CD4-positive, CD25-positive, alpha-beta regulatory T cell (primary cell): ENCODE results near the gene HHAT. TPM values are rescaled to one million over a fixed set of nuclear protein-coding genes. Genes with fewer than 3 reads are reported as not detected.

Experiments used
- ATAC-seq, 2 donors: fragments of 150-1000 bp; cut with Tn5 transposase; one replicate each; pipeline ENCODE4 v1.10.0; 2021; ENCODE audit warnings: low read depth in 2 of 2, moderate number of reproducible peaks in 2 of 2, moderate library complexity in 1 of 2
- DNase-seq, 3 donors: peaks; one replicate each; pipeline versions ENCODE4 v3.0.0 to v3.0.0-alpha.2; 2012 to 2022; ENCODE audit warnings: mixed read lengths in 1 of 3
- H3K27ac ChIP-seq: one replicate; pipeline ENCODE4 v1.7.0; 2013; ENCODE audit warnings: mild to moderate bottlenecking, low read length; ENCODE audit not compliant: insufficient read depth, poor library complexity, severe bottlenecking
- H3K27me3 ChIP-seq: one replicate; pipeline ENCODE4 v1.7.0; 2013; ENCODE audit warnings: low read length; ENCODE audit not compliant: control insufficient read depth, insufficient read depth
- H3K36me3 ChIP-seq: one replicate; pipeline ENCODE4 v1.7.0; 2013; ENCODE audit warnings: mild to moderate bottlenecking, low read length, moderate library complexity; ENCODE audit not compliant: control insufficient read depth, insufficient read depth
- H3K4me1 ChIP-seq: 2 replicates; pipeline ENCODE4 v1.7.0; 2013; ENCODE audit warnings: mild to moderate bottlenecking, low read length; ENCODE audit not compliant: insufficient read depth, control insufficient read depth, poor library complexity, severe bottlenecking
- H3K4me3 ChIP-seq: one replicate; pipeline ENCODE4 v1.7.0; 2013; ENCODE audit warnings: low read depth, mild to moderate bottlenecking, low read length, moderate library complexity
- H3K9me3 ChIP-seq, 2 experiments: 1 replicate in 1 of 2; 2 replicates in 1 of 2; pipeline ENCODE4 v1.7.0; 2013; ENCODE audit warnings: low read length in 2 of 2, mild to moderate bottlenecking in 1 of 2, moderate library complexity in 1 of 2; ENCODE audit not compliant: control insufficient read depth in 2 of 2
- H3K27ac Mint-ChIP-seq, 3 donors: one replicate each; pipeline ENCODE4 v1.8.0; 2020 to 2022; ENCODE audit warnings: mild to moderate bottlenecking in 3 of 3, mixed read lengths in 3 of 3, moderate library complexity in 2 of 3
- H3K27me3 Mint-ChIP-seq: one replicate; pipeline ENCODE4 v1.8.0; 2022; ENCODE audit warnings: mild to moderate bottlenecking, mixed read lengths
- H3K36me3 Mint-ChIP-seq: one replicate; pipeline ENCODE4 v1.8.0; 2020; ENCODE audit warnings: mixed read lengths
- H3K4me1 Mint-ChIP-seq, 4 donors: one replicate each; pipeline ENCODE4 v1.8.0; 2020 to 2022; ENCODE audit warnings: mixed read lengths in 4 of 4, mild to moderate bottlenecking in 1 of 4
- H3K4me3 Mint-ChIP-seq, 4 donors: one replicate each; pipeline ENCODE4 v1.8.0; 2020 to 2022; ENCODE audit warnings: mild to moderate bottlenecking in 4 of 4, mixed read lengths in 4 of 4, moderate library complexity in 3 of 4
- H3K9me3 Mint-ChIP-seq, 7 donors: one replicate each; pipeline ENCODE4 v1.8.0; 2020 to 2022; ENCODE audit warnings: mixed read lengths in 7 of 7, mild to moderate bottlenecking in 3 of 7, moderate library complexity in 2 of 7
- polyA plus RNA-seq, 4 donors: library from polyadenylated mRNA; unstranded; fragments of 300-500 nt; fragmentation: Illumina TruSeq; gene quantifications; one replicate each; pipeline ENCODE4 v1.2.3, GENCODE V29; 2021
- total RNA-seq: library from RNA; stranded (reverse); gene quantifications from one replicate; pipeline ENCODE4 v1.2.3, GENCODE V29; 2022

The HHAT gene
- total and polyA plus RNA-seq, 5 donors from 2014 or later: 1.4 to 6.0 (median 2.0) TPM

DNA sequence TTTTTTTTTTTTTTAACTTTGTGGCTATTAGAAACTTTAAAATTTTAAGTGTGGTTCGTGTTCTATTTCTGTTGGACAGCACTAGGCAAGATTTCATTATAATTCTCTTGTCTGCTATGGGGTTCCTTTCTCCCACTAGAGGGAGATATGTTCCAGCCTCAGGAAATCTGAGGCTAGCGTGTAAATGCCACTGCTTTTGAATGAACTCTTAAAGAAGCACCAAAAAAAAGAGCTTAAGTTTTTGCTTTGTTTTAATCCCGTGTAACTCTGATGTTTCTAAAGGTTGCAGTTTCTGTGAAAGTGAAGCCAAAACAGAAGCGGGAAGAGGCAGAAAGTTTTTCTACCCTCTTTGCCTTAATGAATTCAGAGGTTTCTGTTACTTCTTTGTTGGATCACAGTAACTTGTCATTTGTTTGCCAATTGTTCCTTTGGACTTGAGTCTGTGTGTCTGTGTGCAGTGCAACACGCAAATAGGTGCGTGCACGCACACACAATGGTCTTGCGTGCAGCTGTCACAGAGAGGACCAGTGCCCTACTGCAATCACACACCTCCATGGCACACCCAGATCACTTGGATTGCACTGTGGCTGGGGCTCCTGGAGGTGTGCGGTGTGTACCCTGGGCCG is 32.3 kb downstream of the HHAT start:
- no peak overlapping the region for H3K4me3 Mint-ChIP-seq
- H3K36me3 Mint-ChIP-seq: no peaks in the 10 kb centered on the region
- Histone ChIP-seq H3K27ac (no peak overlapping the region), H3K9me3 (no peaks in the 10 kb centered on the region), H3K36me3 (no peaks in the 10 kb centered on the region), H3K27me3 (no peaks in the 10 kb centered on the region), H3K4me3 (no peak overlapping the region), H3K4me1 (no peaks in the 10 kb centered on the region)
- DNase-seq (peak in 1 of 3 donors; percentile 18), ATAC-seq (no peak)
- peaks cover 0 to 3% (median 0%) of the 10 kb centered on the region in 7 donors for H3K9me3 Mint-ChIP-seq
- H3K27me3 Mint-ChIP-seq: peaks cover 14% of the 10 kb centered on the region
- H3K4me1 Mint-ChIP-seq: no peaks in the 10 kb centered on the region
- no peak overlapping the region for H3K27ac Mint-ChIP-seq

DNA sequence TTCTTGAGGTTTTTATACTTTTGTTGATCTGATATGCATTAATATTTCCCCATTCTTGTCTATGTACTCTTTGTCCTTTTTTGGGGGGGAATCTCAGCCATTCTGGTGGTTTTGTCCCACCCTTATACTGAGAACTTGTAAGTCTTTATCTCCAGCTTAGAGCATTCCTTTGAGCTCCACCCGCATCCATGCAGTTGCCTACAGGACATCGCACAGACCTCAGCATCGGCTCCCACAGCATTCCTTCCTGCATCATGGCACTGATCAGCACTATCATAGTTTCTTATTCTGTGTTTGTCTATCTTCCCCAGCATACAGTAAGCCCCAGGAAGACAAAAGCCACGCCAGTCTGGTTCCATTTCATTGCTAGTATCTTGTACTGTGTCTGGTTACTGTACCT is 33.0 kb downstream of the HHAT start:
- no peaks in the 10 kb centered on the region for H3K9me3 ChIP-seq
- Mint-ChIP-seq H3K27me3 (peaks cover 14% of the 10 kb centered on the region), H3K27ac (no peak overlapping the region), H3K36me3 (no peaks in the 10 kb centered on the region), H3K9me3 (peaks cover 0 to 3% (median 0%) of the 10 kb centered on the region in 7 donors), H3K4me3 (no peak overlapping the region), H3K4me1 (no peaks in the 10 kb centered on the region)
- H3K36me3 ChIP-seq: no peaks in the 10 kb centered on the region
- H3K4me3 ChIP-seq: no peak overlapping the region
- H3K27me3 ChIP-seq: no peaks in the 10 kb centered on the region
- no peak overlapping the region for H3K27ac ChIP-seq
- ATAC-seq: no peak
- DNase-seq: no peak
- no peaks in the 10 kb centered on the region for H3K4me1 ChIP-seq

DNA sequence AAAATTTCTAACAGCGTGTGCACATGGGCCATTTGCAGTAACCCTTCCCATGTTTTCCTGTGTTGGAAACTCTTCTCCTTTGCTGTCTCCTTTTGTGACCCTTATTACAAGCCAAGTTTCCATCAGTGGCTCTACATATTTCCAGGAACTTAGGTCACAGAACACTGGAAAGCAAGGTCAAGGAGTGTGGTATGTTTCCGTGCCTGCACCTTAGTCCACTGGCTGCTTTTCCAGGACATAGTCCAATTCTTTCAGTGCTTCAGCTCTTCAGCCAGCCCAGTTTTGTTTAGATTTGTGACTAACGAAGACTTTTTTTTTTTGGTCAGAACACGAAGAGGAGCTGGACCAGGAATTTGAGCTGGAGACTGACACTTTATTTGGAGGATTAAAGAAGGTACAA is 33.8 kb downstream of the HHAT start:
- H3K36me3 ChIP-seq: no peaks in the 10 kb centered on the region
- no peak overlapping the region for H3K4me3 ChIP-seq
- Mint-ChIP-seq H3K27me3 (peaks cover 14% of the 10 kb centered on the region), H3K36me3 (no peaks in the 10 kb centered on the region), H3K9me3 (no peaks in the 10 kb centered on the region), H3K4me1 (no peaks in the 10 kb centered on the region), H3K4me3 (no peak overlapping the region), H3K27ac (no peak overlapping the region)
- H3K9me3 ChIP-seq: no peaks in the 10 kb centered on the region
- ATAC-seq: no peak
- H3K27me3 ChIP-seq: no peaks in the 10 kb centered on the region
- no peaks in the 10 kb centered on the region for H3K4me1 ChIP-seq
- DNase-seq: no peak
- H3K27ac ChIP-seq: no peak overlapping the region

DNA sequence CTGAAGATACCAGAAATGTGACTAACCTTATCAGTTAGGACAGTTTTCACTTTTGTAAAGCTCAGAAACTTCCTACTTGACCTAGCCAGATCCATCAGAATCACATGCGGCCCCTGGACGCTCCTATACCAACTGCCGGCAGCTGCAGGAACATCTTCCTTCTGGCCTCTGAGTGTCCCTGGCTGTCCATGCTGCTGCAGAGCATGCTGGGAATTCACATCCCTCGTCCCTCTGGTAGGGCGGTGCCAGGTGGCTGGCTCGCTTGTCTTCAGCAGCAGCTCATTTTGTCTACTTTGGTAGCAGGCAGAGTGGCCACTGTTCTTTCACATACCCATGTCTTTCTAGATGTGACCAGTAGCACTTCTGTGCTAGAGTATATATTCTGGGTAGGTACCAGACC is 34.4 kb downstream of the HHAT start:
- H3K4me3 Mint-ChIP-seq: no peak overlapping the region
- H3K9me3 Mint-ChIP-seq: no peaks in the 10 kb centered on the region
- Histone ChIP-seq H3K27ac (no peak overlapping the region), H3K36me3 (no peaks in the 10 kb centered on the region), H3K4me1 (no peaks in the 10 kb centered on the region), H3K9me3 (no peaks in the 10 kb centered on the region), H3K27me3 (no peaks in the 10 kb centered on the region), H3K4me3 (no peak overlapping the region)
- ATAC-seq (no peak), DNase-seq (no peak)
- peaks cover 14% of the 10 kb centered on the region for H3K27me3 Mint-ChIP-seq
- no peaks in the 10 kb centered on the region for H3K4me1 Mint-ChIP-seq
- no peak overlapping the region for H3K27ac Mint-ChIP-seq
- H3K36me3 Mint-ChIP-seq: no peaks in the 10 kb centered on the region

DNA sequence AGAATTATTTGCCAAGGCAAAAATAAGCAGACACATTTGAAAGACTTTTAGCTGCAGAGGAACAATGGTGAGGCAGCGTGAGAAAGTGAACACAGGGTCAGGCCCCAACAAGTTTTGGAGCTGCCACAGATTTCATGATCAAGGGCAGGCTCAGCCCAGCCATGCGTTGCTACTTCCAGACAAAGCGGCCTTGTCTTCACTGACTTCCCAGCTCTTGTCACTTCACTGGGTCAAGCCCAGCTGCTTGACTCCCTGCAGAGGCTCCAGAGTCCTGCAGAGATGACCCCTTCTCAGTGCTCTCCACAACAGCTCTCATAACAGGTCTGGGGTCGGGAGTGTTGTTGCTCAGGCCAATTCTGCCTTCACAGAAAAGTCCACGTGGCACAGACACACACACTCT is 35.8 kb downstream of the HHAT start:
- Histone ChIP-seq H3K4me1 (no peaks in the 10 kb centered on the region), H3K4me3 (no peak overlapping the region), H3K27ac (no peak overlapping the region), H3K9me3 (no peaks in the 10 kb centered on the region), H3K27me3 (no peaks in the 10 kb centered on the region), H3K36me3 (no peaks in the 10 kb centered on the region)
- ATAC-seq: no peak
- H3K27me3 Mint-ChIP-seq: peaks cover 10% of the 10 kb centered on the region
- no peak for DNase-seq
- no peaks in the 10 kb centered on the region for H3K36me3 Mint-ChIP-seq
- no peaks in the 10 kb centered on the region for H3K4me1 Mint-ChIP-seq
- no peak overlapping the region for H3K4me3 Mint-ChIP-seq
- H3K27ac Mint-ChIP-seq: no peak overlapping the region
- no peaks in the 10 kb centered on the region for H3K9me3 Mint-ChIP-seq

DNA sequence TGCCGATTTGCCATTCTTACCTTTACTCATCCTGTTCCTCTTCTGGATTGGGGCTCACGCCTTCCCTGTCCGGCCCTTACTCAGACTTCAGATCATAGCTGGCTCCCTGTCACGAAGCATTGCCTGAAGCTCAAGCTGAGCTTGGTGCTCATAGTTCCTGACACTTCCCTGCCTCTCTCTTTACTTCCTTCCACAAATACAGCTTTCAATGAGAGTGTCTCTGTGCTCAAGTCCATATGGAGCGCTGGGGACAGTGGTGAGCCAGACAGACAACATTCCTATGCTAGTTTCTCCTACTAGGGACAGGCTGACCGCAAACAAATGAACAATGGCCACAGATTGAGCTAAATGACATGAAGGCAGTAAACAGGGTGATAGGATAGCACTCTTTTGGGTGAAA is 38.1 kb downstream of the HHAT start:
- no peak for DNase-seq
- H3K27ac ChIP-seq: no peak overlapping the region
- Mint-ChIP-seq H3K4me1 (no peaks in the 10 kb centered on the region), H3K9me3 (no peaks in the 10 kb centered on the region), H3K27me3 (no peaks in the 10 kb centered on the region), H3K36me3 (no peaks in the 10 kb centered on the region), H3K4me3 (no peak overlapping the region), H3K27ac (no peak overlapping the region)
- H3K4me1 ChIP-seq: no peaks in the 10 kb centered on the region
- H3K36me3 ChIP-seq: no peaks in the 10 kb centered on the region
- H3K9me3 ChIP-seq: no peaks in the 10 kb centered on the region
- H3K27me3 ChIP-seq: no peaks in the 10 kb centered on the region
- ATAC-seq: no peak
- no peak overlapping the region for H3K4me3 ChIP-seq

DNA sequence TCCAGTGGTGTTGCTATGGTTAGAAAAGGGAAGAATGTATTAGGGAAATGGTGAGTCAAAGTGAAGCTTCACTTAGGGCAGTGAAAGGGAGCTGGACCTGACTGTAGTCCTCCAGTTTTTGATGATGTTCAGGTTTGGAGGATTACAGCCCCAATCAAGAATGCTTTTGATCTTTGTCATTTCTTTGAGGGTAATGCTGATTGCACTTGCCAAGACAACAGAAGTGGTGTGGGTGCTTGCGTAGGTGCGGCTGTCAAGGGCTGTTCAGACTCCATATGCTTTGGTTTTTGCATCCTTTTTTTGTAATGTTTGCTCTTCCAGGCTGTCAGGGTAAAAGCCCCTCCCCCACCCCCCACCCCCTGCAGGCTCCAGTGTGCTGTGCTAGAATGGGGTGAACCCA is 38.9 kb downstream of the HHAT start:
- Histone ChIP-seq H3K9me3 (no peaks in the 10 kb centered on the region), H3K27me3 (no peaks in the 10 kb centered on the region), H3K27ac (no peak overlapping the region), H3K4me1 (no peaks in the 10 kb centered on the region), H3K4me3 (no peak overlapping the region), H3K36me3 (no peaks in the 10 kb centered on the region)
- H3K36me3 Mint-ChIP-seq: no peaks in the 10 kb centered on the region
- ATAC-seq (no peak), DNase-seq (no peak)
- no peak overlapping the region for H3K27ac Mint-ChIP-seq
- no peaks in the 10 kb centered on the region for H3K9me3 Mint-ChIP-seq
- no peaks in the 10 kb centered on the region for H3K27me3 Mint-ChIP-seq
- no peaks in the 10 kb centered on the region for H3K4me1 Mint-ChIP-seq
- no peak overlapping the region for H3K4me3 Mint-ChIP-seq

DNA sequence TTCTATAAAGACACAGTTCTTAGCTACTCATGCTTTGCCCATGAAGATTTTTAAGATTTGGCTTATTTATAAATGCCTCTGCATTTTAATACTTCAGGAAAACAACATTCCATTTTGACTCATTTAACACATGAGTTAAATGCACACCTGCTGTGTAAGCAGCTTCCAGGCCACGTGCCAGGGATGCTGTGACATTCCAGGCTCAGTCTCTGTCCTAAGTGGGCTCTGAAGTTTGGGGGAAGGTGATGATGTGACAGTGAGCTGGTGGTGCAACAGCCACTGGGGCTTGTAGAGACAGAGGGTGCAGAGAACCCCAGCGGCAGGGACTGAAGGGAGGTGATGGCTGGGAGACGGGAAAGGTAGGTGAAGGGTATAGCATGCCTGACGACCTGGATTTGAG is 40.7 kb downstream of the HHAT start:
- Mint-ChIP-seq H3K27ac (no peak overlapping the region), H3K4me1 (peaks cover 0 to 9% (median under 1%) of the 10 kb centered on the region in 4 donors), H3K4me3 (no peak overlapping the region), H3K36me3 (no peaks in the 10 kb centered on the region), H3K27me3 (no peaks in the 10 kb centered on the region), H3K9me3 (no peaks in the 10 kb centered on the region)
- DNase-seq (no peak), ATAC-seq (no peak)
- no peak overlapping the region for H3K27ac ChIP-seq
- H3K4me1 ChIP-seq: no peaks in the 10 kb centered on the region
- H3K9me3 ChIP-seq: no peaks in the 10 kb centered on the region
- no peaks in the 10 kb centered on the region for H3K36me3 ChIP-seq
- no peak overlapping the region for H3K4me3 ChIP-seq
- no peaks in the 10 kb centered on the region for H3K27me3 ChIP-seq
